NB4 (cell line): ENCODE measurements around the gene APOL2.
"Not testable (repeated sequence)": the region's sequence is repeated elsewhere in the genome, so short reads cannot be mapped to it uniquely, and the experiment has no call there.

Experiments used
- DNase-seq: peaks from one replicate; pipeline ENCODE4 v3.0.0; 2010; ENCODE audit warnings: low read depth
- H3K4me3 ChIP-seq: one replicate; pipeline ENCODE4 v1.5.1; 2011; ENCODE audit warnings: mild to moderate bottlenecking, low read depth, low read length, moderate library complexity
- CTCF ChIP-seq: IDR thresholded peaks from one replicate; pipeline ENCODE4 v1.5.1; 2012; ENCODE audit warnings: low read depth, low read length
- MAX ChIP-seq: IDR thresholded peaks from 2 replicates; pipeline ENCODE4 v1.6.1; 2011; ENCODE audit warnings: low read depth, low read length
- MYC ChIP-seq: IDR thresholded peaks from 2 replicates; pipeline ENCODE4 v1.6.1; 2011; ENCODE audit warnings: low read depth, low read length
- POLR2A ChIP-seq: IDR thresholded peaks from 2 replicates; pipeline ENCODE4 v1.6.1; 2011; ENCODE audit warnings: mild to moderate bottlenecking; ENCODE audit not compliant: insufficient read length; ENCODE audit errors: extremely low read depth

Gene APOL2

DNA sequence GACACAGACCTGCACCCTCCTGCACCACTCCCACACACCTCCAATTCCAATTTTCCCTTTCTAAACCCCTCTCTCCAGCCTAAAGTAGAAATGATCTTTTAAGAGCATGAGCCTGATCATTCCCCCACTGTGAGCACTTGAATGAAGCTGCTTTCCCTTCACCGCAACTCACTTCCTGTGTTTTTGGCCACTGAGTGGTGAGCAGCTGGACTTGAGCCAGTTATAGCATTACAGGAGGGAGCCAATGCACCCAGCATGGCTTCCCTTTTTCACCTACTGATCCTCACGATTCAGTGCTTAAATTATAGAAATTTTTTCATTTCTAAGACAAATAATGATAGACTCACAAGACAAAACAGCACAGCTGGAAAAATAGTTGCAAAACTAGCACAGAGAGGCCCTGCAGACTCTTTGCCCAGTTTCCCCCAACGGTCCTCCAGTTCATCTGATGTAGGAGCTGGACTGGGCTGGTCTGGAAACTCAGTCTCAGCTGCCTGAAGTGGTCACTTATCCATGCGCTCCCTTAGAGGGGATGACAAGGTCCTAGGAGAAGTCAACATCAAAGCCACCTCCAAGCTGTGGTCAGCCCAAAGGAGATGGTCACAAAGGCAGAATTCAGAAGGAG lies 28.0 kb downstream of the APOL2 start:
- peak; percentile 86 for DNase-seq
- TF ChIP-seq POLR2A (no peak), MYC (0 out of 2 replicates have a peak, but pooled peaks have one; percentile 26)
- no peak overlapping the region for H3K4me3 ChIP-seq

- TF ChIP-seq POLR2A = no peak
- no peak for TF ChIP-seq MAX
- no peak for TF ChIP-seq CTCF
- TF ChIP-seq MYC = no peak
- no peak for DNase-seq
- H3K4me3 ChIP-seq = no peak overlapping the region
Measured at GRCh38 chr22:36210224-36210623, 29.1 kb downstream of the APOL2 start.

DNA sequence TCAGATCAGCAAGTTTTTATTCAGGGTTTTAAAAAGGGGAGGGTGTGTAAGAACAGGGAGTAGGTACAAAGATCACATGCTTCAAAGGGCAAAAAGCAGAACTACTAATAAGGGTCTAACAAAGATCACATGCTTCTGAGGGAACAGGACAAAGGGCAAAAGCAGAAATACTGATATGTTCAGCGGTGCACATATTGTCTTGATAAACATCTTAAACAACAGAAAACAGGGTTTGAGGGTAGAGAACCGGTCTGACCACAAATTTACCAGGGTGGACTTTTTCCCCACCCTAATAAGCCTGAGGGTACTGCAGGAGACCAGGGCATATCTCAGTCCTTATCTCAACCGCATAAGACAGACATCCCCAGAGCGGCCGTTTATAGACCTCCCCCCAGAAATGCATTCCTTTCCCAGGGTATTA lies 29.8 kb downstream of the APOL2 start:
- DNase-seq, H3K4me3 ChIP-seq: not testable (repeated sequence)

GRCh38 chr22:36208914-36209313 lies 30.4 kb downstream of the APOL2 start:
- H3K4me3 ChIP-seq = no peak overlapping the region
- DNase-seq = no peak
- TF ChIP-seq MYC = no peak
- TF ChIP-seq POLR2A = no peak
- TF ChIP-seq CTCF = no peak
- TF ChIP-seq MAX = no peak

GRCh38 chr22:36208162-36208765 lies 31.1 kb downstream of the APOL2 start:
- H3K4me3 ChIP-seq = no peak overlapping the region
- no peak for DNase-seq
- TF ChIP-seq POLR2A (no peak), CTCF (no peak), MYC (no peak), MAX (no peak)

DNA sequence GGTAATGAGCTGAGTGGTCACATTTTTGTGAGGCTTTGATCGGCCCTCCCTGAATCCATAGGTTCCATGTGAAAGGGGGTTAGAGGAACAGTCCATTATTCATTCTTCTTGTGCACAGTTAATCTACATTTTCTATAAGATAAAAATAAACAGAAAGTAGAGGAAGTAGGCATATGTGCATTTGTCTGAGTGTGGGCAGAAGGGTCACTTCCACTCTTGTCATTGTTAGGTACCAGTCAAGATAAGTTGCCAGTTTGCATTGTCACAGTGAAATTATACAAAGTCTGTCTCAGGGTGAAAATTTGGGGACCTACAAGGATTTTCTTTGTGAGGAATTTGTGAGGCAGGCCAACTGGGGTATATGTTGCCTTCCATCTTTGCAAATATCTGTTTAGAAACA lies 33.1 kb downstream of the APOL2 start:
- no peak for TF ChIP-seq MAX
- no peak for TF ChIP-seq MYC
- TF ChIP-seq POLR2A = no peak
- no peak for DNase-seq
- H3K4me3 ChIP-seq = no peak overlapping the region

GRCh38 chr22:36205573-36205972 lies 33.8 kb downstream of the APOL2 start:
- DNase-seq, H3K4me3 ChIP-seq: not testable (repeated sequence)

- no peak for TF ChIP-seq POLR2A
- TF ChIP-seq MYC = no peak
- TF ChIP-seq MAX = no peak
- no peak for TF ChIP-seq CTCF
- no peak for DNase-seq
- H3K4me3 ChIP-seq = no peak overlapping the region
Measured at GRCh38 chr22:36204632-36205015, 34.7 kb downstream of the APOL2 start.
